IMR-90 (cell line): ENCODE measurements around the gene BANP. TPM values are rescaled to one million over a fixed set of nuclear protein-coding genes. Genes with fewer than 3 reads are reported as not detected.

Source experiments
- ATAC-seq: fragments of 200-7000 bp; cut with Tn5 transposase; 2 replicates; pipeline ENCODE4 v1.9.1; 2020; ENCODE audit warnings: low read depth, mild to moderate bottlenecking, moderate library complexity
- BruUV-seq: library from RNA; stranded (reverse); fragments of 400-500 nt; replicated peaks from 2 replicates; lab custom pipeline; 2021; lab: Mats Ljungman, UMichigan
- CTCF ChIA-PET: fragments of 300-600 bp; formaldehyde crosslinking; extraction: SDS; loops from one replicate; lab custom pipeline; 2021; ENCODE audit warnings: antibody characterized with exemption; lab: Yijun Ruan, JAX
- POLR2A ChIA-PET: fragments of 300-600 bp; sonication (Branson Sonifier 250); formaldehyde crosslinking; loops from one replicate; lab custom pipeline; 2022; ENCODE audit warnings: antibody characterized with exemption; ENCODE audit not compliant: unreplicated experiment; lab: Charles Lee
- DNase-seq: peaks from one replicate; pipeline ENCODE4 v3.0.0; 2013
- H2AFZ ChIP-seq: replicated peaks from 2 replicates; pipeline ENCODE3; 2013; ENCODE audit warnings: low read length, mild to moderate bottlenecking; ENCODE audit not compliant: poor library complexity
- H2AK5ac ChIP-seq: 2 replicates; pipeline ENCODE4 v1.6.1; 2013; ENCODE audit warnings: low read depth, low read length, inconsistent platforms
- H2AK9ac ChIP-seq: replicated peaks from 2 replicates; pipeline ENCODE3; 2013; ENCODE audit warnings: mild to moderate bottlenecking, low read depth, low read length, moderate library complexity; ENCODE audit not compliant: poor library complexity
- H2BK120ac ChIP-seq: 2 replicates; pipeline ENCODE4 v1.6.1; 2013; ENCODE audit warnings: low read depth, low read length, inconsistent platforms
- H2BK15ac ChIP-seq: 3 replicates; pipeline ENCODE4 v1.6.1; 2013; ENCODE audit warnings: low read depth, low read length, inconsistent platforms
- H2BK20ac ChIP-seq: 2 replicates; pipeline ENCODE4 v1.6.1; 2013; ENCODE audit warnings: low read depth, mild to moderate bottlenecking, inconsistent platforms, low read length, moderate library complexity
- H2BK5ac ChIP-seq: 2 replicates; pipeline ENCODE4 v1.6.1; 2013; ENCODE audit warnings: mild to moderate bottlenecking, low read depth, low read length, inconsistent platforms; ENCODE audit not compliant: poor library complexity, severe bottlenecking
- H3K14ac ChIP-seq: replicated peaks from 2 replicates; pipeline ENCODE4 v1.6.1; 2013; ENCODE audit warnings: low read depth, low read length, inconsistent platforms
- H3K18ac ChIP-seq: 2 replicates; pipeline ENCODE4 v1.6.1; 2013; ENCODE audit warnings: low read depth, low read length, control low read depth
- H3K23ac ChIP-seq: 2 replicates; pipeline ENCODE4 v1.6.1; 2013; ENCODE audit warnings: low read depth, low read length, inconsistent platforms
- H3K27ac ChIP-seq: 2 replicates; pipeline ENCODE4 v1.5.1; 2013; ENCODE audit warnings: mild to moderate bottlenecking, control low read depth, low read length; ENCODE audit not compliant: insufficient read depth
- H3K27me3 ChIP-seq: 2 replicates; pipeline ENCODE4 v1.6.1; 2013; ENCODE audit warnings: low read length; ENCODE audit not compliant: control insufficient read depth, insufficient read depth
- H3K36me3 ChIP-seq: 2 replicates; pipeline ENCODE4 v1.6.1; 2013; ENCODE audit warnings: low read length, mixed read lengths; ENCODE audit not compliant: control insufficient read depth, insufficient read depth
- H3K4ac ChIP-seq: 2 replicates; pipeline ENCODE4 v1.6.1; 2013; ENCODE audit warnings: low read depth, low read length, inconsistent platforms
- H3K4me1 ChIP-seq: 2 replicates; pipeline ENCODE4 v1.6.1; 2013; ENCODE audit warnings: low read length, mixed read lengths; ENCODE audit not compliant: control insufficient read depth, insufficient read depth
- H3K4me2 ChIP-seq: 2 replicates; pipeline ENCODE4 v1.6.1; 2013; ENCODE audit warnings: low read depth, mild to moderate bottlenecking, control low read depth, low read length, moderate library complexity
- H3K4me3 ChIP-seq: 2 replicates; pipeline ENCODE4 v1.5.1; 2013; ENCODE audit warnings: low read depth, mild to moderate bottlenecking, control low read depth, low read length, moderate library complexity; ENCODE audit not compliant: insufficient read depth
- H3K56ac ChIP-seq: 2 replicates; pipeline ENCODE4 v1.6.1; 2013; ENCODE audit warnings: low read length, inconsistent platforms; ENCODE audit not compliant: insufficient read depth; ENCODE audit errors: extremely low read depth
- H3K79me1 ChIP-seq, 2 experiments: 2 replicates each; pipeline ENCODE4 v1.6.1; 2013; ENCODE audit warnings: low read length in 2 of 2, inconsistent platforms in 1 of 2, low read depth in 1 of 2
- H3K9ac ChIP-seq: 2 replicates; pipeline ENCODE4 v1.6.1; 2013; ENCODE audit warnings: low read depth, low read length, control low read depth
- H3K9me1 ChIP-seq: 2 replicates; pipeline ENCODE4 v1.6.1; 2013; ENCODE audit warnings: low read length, inconsistent platforms; ENCODE audit not compliant: insufficient read depth
- H3K9me3 ChIP-seq: 2 replicates; pipeline ENCODE4 v1.6.1; 2013; ENCODE audit warnings: low read length; ENCODE audit not compliant: control insufficient read depth, insufficient read depth
- H4K20me1 ChIP-seq: 2 replicates; pipeline ENCODE4 v1.6.1; 2013; ENCODE audit warnings: low read length, inconsistent platforms; ENCODE audit not compliant: insufficient read depth
- H4K5ac ChIP-seq: 2 replicates; pipeline ENCODE4 v1.6.1; 2013; ENCODE audit warnings: mild to moderate bottlenecking, low read depth, low read length, control low read depth
- H4K8ac ChIP-seq, 2 experiments: 2 replicates each; pipeline ENCODE4 v1.6.1; 2013; ENCODE audit warnings: low read depth in 2 of 2, low read length in 2 of 2, control low read depth in 1 of 2, inconsistent platforms in 1 of 2
- H4K91ac ChIP-seq: 2 replicates; pipeline ENCODE4 v1.6.1; 2013; ENCODE audit warnings: low read depth, low read length, inconsistent platforms; ENCODE audit not compliant: insufficient read depth
- CHD1 ChIP-seq: IDR thresholded peaks from 2 replicates; pipeline ENCODE4 v1.6.1; 2012; ENCODE audit warnings: low read depth, low read length, improper control_type of control experiment
- NFE2L2 ChIP-seq: fragments of 150-350 bp; IDR thresholded peaks from 2 replicates; pipeline ENCODE4 v1.6.1; 2016; ENCODE audit warnings: low read depth, mild to moderate bottlenecking, low read length
- RFX5 ChIP-seq: IDR thresholded peaks from 2 replicates; pipeline ENCODE4 v1.8.0; 2012; ENCODE audit warnings: low read depth, mild to moderate bottlenecking, low read length, moderate library complexity
- WGBS, 2 experiments: methylation state at CpG; one replicate each; pipeline versions ENCODE4 v1.1.5 to v1.1.7; 2013; ENCODE audit warnings: missing lambda C conversion rate in 2 of 2; ENCODE audit not compliant: insufficient read length in 1 of 2; ENCODE audit errors: extremely low coverage in 2 of 2; 5-methylcytosine and 5-hydroxymethylcytosine counted together
- dilution Hi-C: fragments of 300-500 bp; cut with HindIII; formaldehyde crosslinking; loops from one replicate; pipeline ENCODE4 v1.14.3; 2018; ENCODE audit warnings: low sequenced_read_pairs; ENCODE audit not compliant: unreplicated experiment
- in situ Hi-C: fragments of 300-500 bp; cut with MboI; formaldehyde crosslinking; loops from 3 replicates; pipeline ENCODE4 v1.14.3; 2019; ENCODE audit warnings: low sequenced_read_pairs, inconsistent platforms, mixed read lengths
- intact Hi-C: fragments of 100-400 bp; cut with micrococcal nuclease; formaldehyde crosslinking; loops from 2 replicates; pipeline ENCODE4 v1.10.0; 2022
- polyA plus RNA-seq, 3 experiments: library from polyadenylated mRNA; depleted of rRNA; stranded (reverse); fragments of >200 nt; gene quantifications; 2 replicates each; pipeline ENCODE4 v1.2.3, GENCODE V29; 2012; ENCODE audit warnings: low replicate concordance in 1 of 3
- total RNA-seq: library from RNA; depleted of rRNA; stranded (reverse); fragments of >200 nt; gene quantifications from 2 replicates; pipeline ENCODE4 v1.2.3, GENCODE V29; 2012
- TF ChIP-seq, protein P1 (sequence below): fragments of 150-350 bp; IDR thresholded peaks from 2 replicates; pipeline ENCODE4 v1.6.1; 2016; ENCODE audit warnings: low read depth, mild to moderate bottlenecking, low read length, moderate library complexity, borderline replicate concordance

BANP gene
- total and polyA plus RNA-seq, 2 of the 4 experiments (the other 2 are of a cell fraction): 17.4 to 17.9 TPM

GRCh38 chr16:88009563-88010342, 58.5 kb downstream of the BANP start:
- DNase-seq (peak; percentile 20), ATAC-seq (no peak)
- Histone ChIP-seq H3K14ac (no peak overlapping the region; the same call in 1 of the 2 replicates), H2AK5ac (no peak overlapping the region), H4K20me1 (peaks cover 14% of the 10 kb centered on the region), H3K79me1 (peaks cover 8 to 35% of the 10 kb centered on the region in 2 experiments), H2BK5ac (no peak overlapping the region), H3K18ac (no peak overlapping the region), H3K4me1 (peaks cover 17% of the 10 kb centered on the region), H3K56ac (no peak overlapping the region), H3K27me3 (no peaks in the 10 kb centered on the region), H2AK9ac (no peak overlapping the region), H4K91ac (no peak overlapping the region), H3K23ac (no peak overlapping the region), H2BK15ac (no peak overlapping the region), H3K9ac (no peak overlapping the region), H4K8ac (no peak overlapping the region), H3K9me1 (peaks cover 19% of the 10 kb centered on the region), H3K4me2 (no peak overlapping the region), H2AFZ (no peak overlapping the region), H3K4me3 (no peak overlapping the region), H2BK20ac (no peak overlapping the region), H3K9me3 (no peaks in the 10 kb centered on the region), H2BK120ac (no peak overlapping the region), H4K5ac (no peak overlapping the region), H3K27ac (no peak overlapping the region), H3K36me3 (peaks cover 17% of the 10 kb centered on the region), H3K4ac (no peak overlapping the region)
- CTCF ChIA-PET: interaction anchor here (0.6 kb wide), 1 partner anchor 569 kb away, joined by 3 read pairs; no protein-coding TSS in a partner anchor
- 90% methylated on average over 5 of the region's 7 CpGs; no CpG with 5 or more reads in 1 of the 2 experiments for WGBS, 2 experiments
- in situ Hi-C loops: no loop called here
- intact Hi-C loops: no loop called here
- TF ChIP-seq NFE2L2 (no peak), CHD1 (no peak), RFX5 (no peak)
- TF ChIP-seq, protein P1, sequence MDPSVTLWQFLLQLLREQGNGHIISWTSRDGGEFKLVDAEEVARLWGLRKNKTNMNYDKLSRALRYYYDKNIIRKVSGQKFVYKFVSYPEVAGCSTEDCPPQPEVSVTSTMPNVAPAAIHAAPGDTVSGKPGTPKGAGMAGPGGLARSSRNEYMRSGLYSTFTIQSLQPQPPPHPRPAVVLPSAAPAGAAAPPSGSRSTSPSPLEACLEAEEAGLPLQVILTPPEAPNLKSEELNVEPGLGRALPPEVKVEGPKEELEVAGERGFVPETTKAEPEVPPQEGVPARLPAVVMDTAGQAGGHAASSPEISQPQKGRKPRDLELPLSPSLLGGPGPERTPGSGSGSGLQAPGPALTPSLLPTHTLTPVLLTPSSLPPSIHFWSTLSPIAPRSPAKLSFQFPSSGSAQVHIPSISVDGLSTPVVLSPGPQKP: no peak
- dilution Hi-C loops: no loop called here
- POLR2A ChIA-PET: interaction anchor here (0.6 kb wide), 1 partner anchor 17 kb away, joined by 4 read pairs; no protein-coding TSS in a partner anchor
- no TSS peak for BruUV-seq
